ENCODE measurements around the gene SRRM2.

SRRM2 gene

DNA sequence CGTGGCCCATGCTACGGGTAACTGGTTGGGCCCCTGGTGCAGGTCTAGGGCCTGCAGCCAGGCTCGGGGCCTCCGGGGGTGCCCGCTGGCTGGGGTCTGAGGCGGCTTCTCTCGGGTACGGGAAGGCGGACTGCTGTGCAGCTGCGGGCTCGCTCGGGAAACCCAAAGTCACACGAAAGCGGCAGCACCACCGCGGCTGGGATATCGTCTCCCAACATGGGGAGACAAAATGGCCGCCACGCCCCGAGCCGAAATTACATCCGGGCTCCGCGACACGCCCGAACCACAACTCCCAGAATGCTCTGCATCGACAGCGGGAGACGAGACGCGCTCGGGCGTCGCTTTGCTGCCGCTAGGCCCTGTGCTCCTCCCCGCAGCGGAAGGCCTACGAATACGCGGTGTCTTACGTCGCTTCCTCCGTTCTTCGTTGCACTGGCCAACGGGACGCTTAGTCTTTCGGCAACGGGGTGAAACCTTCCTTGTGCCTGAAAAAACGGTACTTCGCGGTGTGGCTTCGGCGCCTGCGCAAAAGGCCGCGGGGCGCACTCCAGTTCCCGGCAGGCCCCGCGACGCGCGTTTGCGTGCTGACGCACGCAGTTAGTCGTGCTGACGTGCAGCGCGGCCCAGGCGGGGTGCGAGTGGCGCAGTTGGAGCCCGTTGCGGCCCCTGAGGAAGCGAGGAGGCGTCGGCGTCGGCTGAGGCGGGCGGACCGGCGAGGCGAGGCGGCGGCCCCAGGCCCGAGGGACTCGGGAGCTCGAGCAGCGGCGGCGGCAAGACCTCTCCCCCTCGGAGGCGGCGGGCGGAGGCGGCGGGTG is at the start of gene SRRM2:
TSS of gene SRRM2 (plus strand) at position 604 of the 815 bp plus-strand sequence. CDS start 3,727 bp downstream, outside the sequence.
- DNase-seq, result peak; percentile 93 to 99

- DNase-seq, result no peak
Observed at GRCh38 chr16:2702871-2703745, 49.3 kb upstream of the SRRM2 start.

- no peak for DNase-seq
Observed at GRCh38 chr16:2704166-2704982, 48.1 kb upstream of the SRRM2 start.

GRCh38 chr16:2704983-2705275 is 47.5 kb upstream of the SRRM2 start:
- no peak for DNase-seq

GRCh38 chr16:2705351-2705750 is 47.1 kb upstream of the SRRM2 start:
- DNase-seq, result no peak

DNA sequence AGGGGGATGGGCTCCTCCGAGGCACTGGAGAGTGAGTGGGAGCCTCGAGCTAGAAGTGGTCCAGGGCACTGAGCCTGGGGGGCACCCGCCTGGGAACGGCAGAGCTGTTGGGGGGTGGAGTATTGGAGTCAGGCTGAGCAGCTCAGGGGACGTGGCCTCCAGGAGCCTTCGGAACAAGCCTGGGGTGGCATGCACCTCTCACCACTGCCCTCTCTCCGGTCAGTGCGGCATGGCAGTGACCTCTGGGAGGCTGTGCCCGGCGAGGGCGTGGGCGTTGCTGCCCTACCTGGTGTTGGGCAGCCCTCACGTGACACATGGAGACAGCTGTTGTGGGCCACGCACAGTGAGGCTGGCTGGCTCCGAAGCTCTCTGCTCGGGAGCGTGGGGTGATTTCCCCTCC is 46.4 kb upstream of the SRRM2 start:
- DNase-seq, result no peak

- no peak for DNase-seq
Observed at GRCh38 chr16:2706611-2707311, 45.7 kb upstream of the SRRM2 start.

- no peak for DNase-seq
Observed at GRCh38 chr16:2707368-2708289, 44.8 kb upstream of the SRRM2 start.

DNA sequence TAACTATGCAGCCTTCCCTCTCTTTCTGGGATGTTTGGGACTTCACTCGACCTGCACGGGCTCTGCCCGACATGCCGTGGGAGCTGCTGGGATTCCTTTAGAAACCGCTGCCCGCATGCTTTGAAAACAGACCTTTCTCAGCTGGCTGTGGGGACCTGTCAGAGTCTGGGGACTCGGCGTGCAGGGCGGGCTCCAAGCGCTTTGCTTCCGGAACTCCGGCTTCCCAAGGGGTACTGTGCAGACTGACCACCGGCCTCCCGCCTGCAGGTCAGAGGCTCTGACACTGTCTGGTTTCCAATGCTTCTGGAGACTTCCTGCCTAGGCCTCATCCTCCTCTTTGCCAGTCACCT is 44.2 kb upstream of the SRRM2 start:
- DNase-seq, result no peak

DNA sequence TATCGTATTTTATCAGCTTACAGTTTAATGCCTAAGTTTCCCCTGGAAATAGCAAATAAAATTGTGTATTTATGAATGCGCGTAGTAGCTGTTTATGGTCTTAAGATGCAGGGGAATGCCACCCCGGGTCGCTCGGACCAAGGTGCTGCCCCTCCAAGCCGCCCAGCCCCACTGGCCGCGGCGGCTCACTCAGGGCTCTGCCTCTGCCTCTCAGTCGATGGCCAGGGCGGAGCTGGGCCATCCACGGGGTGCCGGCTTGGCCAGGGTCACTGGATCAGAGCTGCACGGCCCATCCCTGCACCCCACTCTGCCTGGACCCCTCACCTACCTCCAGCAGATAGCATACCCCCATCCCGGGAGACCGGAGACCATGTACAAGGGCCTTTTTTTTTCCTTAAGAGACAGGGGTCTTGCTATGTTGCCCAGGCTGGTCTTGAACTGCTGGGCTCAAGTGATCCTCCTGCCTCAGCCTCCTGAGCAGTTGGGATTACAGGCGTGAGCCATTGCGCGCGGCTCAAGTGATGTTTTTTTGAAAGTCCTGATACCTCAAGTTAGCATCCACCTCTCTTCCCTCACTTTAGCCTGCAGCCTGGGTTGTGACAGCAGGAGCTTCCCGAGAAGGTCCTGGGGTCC is 43.4 kb upstream of the SRRM2 start:
- no peak for DNase-seq

DNA sequence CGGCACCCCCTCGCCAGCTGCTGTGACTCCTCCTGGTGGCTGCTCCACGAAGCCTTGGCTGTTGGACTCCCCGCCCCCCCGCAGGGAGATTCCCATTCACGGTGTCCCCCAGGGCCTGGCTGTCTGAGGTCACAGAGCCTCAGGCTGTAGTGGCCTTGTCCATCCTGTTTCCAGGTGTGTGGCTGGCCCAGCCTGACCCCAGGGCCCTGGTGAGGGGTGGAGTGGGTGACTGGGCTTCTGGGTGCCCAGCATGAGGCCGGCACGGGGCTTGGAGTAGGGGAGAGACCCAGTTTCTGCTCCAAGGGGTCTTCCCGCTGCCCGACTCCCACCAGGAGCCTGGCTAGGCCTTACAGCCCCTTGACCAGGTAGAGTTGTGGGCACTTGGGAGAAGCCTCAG is 42.9 kb upstream of the SRRM2 start:
- no peak for DNase-seq

DNA sequence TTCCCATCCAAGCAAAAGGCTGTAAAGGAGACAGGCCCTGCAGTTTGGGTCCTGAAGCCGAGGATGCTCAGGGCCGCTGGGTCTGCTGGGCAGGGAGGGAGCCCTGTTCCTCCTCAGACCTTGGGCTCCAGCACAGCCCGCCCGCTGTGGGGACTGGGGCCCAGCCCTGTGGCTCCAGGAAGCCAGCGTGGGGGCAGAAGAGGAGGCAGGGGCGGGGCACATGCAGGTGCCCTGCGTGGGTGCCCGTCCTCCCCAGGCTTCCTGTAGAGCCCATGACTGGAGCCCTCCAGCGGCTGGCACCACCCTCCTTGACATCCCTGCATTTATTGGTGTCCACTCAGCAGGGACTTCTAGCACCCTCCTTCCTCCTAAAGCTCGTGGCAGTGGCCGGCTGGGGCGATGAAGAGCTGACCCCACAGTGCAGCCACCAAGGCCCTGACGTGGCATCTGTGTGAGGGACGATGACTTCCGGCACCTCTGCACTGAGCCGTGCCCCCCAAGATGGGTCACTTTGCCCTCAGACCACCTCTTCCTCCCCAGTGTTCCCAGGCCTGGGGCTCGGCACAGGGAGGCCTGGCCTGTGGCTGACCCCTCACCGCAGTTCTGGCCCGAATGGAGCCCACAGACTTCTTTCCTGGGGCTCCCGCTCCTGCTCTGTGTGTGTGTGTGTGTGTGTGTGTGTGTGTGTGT is 42.3 kb upstream of the SRRM2 start:
- DNase-seq, result no peak

DNA sequence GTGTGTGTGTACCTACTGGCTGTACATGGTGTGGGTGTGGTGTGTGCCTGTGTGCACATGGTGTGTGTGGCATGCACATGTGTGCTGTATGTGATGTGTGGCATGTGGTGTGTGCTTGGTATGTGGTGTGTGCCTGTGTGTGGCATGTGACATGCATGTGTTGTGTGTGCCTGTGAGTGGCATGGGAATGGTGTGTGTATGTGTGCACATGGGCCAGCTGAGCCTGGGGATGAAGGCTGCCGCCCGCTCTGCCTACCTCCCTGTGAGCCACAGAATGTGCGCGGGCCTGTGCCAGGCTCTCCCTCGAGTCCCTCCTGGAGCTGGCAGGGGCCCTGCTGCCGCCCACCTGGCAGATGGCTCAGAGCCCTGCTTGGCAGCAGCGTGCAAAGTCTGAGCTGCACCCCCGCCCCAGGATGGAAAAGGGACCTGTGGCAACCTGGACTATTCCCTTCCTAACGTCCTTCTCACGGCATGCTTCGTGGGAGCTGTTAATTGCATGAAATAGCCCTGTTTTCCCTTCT is 41.7 kb upstream of the SRRM2 start:
- no peak for DNase-seq

DNA sequence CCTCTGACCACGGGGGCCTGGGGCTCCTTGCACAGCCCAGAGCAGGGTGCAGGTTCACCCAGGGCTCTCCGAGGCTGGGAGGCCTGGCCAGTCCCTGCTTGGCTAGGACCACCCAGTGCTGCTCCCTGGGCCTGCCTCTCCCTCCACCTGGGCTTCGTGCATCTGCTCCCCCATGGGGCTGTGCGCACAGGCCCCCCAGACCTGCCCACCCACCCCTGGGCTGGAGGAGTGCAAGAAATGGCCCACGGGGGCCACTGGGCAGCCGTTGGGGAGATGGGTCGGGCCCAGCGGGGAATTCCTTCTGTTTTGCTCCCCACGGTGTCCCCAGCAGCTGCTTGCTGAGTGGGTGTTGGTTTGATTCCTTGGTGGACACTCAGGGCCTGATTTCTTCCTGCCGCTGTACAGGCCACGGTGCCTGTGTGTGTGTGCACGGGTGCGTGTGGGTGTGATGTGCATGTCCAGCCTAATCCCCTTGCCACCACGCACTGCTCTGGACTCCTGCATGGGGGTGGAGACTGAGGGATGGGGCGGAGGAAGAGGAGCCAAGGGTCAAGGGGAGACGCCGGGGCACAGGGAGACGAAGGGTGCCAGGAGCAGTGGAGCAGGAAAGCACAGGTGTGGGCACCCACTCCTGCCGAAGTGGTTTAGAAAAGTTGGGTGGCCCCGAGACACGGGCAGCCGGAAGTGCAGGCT is 40.9 kb upstream of the SRRM2 start:
- no peak for DNase-seq

DNA sequence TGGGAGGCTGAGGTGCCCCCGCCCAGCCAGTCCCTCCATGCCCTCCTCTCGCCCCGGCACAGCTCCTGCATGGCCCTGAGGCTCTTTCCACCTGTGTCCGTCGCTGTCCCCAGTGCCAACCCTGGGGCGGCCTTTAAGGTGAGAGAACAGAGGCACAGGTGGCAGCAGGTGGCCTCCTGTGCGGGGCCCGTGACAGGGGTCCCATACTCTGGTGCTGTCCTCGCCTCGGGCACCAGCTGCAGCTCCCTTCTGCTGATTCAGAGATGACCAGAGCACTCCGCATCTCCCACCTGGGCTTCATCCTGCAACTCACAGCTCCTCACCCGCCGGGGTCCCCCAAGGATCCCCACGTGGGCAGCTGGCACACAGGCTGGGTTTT is 40.4 kb upstream of the SRRM2 start:
- DNase-seq, result no peak

DNA sequence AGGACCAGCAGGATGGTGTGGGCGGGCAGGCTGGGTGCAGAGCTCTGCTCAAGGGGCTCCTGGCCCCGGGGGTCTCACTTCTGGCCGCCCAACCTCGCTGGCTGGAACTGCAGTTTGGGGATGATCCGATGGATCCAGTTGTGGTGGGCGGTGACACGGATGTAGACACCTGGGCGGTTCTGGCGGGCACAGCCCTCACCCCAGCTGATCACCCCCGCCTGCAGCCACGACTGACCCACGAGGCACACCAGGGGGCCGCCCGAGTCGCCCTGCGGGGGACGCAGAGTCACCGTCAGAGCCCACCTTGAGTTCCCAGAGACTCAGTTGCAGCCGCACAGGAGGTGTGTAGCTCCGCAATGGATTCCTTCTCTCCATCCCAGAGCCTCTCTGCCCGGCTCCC is 39.9 kb upstream of the SRRM2 start:
- no peak for DNase-seq

DNA sequence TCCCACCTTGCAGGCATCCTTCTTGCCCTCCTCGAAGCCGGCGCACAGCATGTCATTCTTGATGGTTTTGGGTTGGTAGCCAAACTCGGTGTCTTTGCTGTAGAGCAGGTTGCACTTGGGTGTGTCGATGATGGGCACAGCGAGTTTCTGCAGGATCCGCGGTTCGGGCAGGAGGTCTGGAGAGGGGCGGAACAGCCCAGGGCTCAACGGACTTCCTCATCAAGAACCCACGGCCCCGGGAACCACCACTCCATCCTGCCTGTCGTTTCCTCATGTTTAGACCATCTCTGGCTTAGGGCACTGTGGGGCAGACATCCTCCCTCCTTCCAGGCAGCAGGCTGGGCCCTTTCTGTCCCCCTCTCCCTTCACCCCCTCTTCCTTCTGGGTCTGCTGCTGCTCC is 38.9 kb upstream of the SRRM2 start:
- DNase-seq, result no peak

DNA sequence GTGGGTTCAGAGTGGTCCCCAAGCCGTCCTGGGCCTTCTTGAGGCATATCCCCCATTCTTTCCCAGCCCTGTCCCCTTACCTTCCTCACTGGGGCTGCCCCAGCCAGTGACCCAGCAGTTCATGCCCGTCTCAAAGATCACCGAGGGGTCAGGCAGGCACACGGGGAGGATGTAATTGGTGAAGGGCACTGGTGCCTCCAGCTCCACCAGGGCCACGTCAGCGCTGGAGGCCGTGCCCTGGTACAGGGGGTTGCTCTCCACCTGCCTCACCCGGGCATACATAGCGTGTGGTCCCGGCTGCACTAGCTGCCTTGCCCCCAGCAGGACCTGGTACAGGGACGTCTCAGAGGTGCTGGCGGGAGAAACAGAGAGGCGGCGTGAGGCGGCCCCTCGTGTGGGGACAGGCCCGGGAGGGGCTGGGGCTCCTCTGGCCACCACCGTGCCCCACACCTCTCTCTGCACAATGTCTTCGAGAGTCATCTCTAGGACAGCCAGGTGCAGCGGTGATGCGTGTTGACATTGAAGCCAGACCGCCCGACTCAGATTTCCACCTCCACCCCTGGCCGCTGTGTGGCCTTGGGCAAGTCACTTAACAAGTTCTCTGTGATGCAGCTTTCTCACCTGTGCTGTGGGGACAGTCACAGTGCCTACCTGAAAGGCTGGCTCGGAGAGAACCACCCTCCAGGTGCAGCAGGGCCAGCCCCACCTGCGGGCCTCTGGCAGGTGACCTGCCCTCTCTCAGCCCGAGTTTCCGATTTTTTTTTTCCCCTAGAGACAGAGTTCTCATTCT is 38.3 kb upstream of the SRRM2 start:
- DNase-seq, result no peak

DNA sequence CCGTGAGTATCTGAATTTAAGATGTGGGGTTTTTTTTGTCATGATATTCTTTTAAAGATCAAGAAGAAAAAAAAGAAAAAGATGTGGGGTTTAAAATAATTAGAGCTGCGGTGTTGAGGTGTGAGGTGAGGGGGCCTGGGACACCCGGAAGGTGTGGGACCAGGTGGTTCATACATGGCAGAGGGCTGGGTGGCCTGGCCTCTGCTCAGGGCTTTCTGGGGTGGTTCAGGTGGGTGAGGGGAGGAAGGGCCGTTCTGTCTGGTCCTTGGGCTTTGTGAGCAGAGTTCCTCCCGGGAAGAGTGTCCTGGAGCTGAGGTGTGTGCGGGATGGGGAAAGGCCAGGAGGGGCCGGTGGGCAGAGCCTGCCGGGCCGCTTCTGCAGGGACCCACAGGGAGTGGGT is 37.4 kb upstream of the SRRM2 start:
- DNase-seq, result no peak

All from NCI-H1930 (cell line).